HTR-8/SVneo (cell line): ENCODE data around the gene APCDD1L.

Experiments
- DNase-seq: peaks from one replicate; pipeline ENCODE4 v3.0.0; 2011; ENCODE audit warnings: low spot score, mixed read lengths; ENCODE audit not compliant: insufficient read length
- FAIRE-seq: peaks from 2 replicates; lab custom pipeline; 2011; peaks lifted over from hg19 to GRCh38; lab: Jason Lieb, UNC

APCDD1L gene

DNA sequence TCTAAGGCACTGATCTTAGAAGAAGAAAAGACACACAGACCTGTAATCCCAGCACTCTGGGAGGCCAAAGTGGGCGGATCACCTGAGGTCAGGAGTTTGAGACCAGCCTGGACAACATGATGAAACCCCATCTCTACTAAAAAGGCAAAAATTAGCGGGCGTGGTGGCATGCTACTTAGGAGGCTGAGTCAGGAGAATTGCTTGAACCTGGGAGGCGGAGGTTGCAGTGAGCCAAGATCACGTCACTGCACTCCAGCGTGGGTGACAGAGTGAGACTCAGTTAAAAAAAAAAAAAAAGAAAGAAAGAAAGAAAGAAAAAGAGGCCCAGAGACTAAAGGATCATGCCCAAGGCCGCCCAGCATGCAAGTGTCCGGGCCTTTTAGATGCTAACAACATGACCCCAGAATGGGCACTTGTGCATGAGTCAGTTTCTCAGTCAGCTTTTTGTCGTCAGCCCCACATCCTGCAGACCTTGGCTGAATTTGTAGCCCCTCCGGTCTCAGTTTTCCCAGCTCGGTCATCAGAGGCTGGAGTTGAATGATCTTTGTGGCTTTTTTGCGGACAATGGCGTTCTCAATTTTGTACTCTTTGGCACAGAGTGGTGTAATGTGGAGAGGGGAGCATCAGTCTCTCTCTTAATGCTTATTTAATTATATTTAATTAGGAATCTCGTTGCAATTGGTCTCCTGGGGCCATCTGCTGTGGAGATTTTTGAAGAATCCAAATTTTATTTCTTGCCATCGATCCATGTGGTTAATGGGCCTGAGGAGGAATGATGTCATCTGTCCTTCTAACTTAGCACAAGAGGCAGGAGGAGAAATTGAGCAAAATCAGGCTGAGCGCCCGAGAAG, 30.6 kb upstream of the APCDD1L start:
- FAIRE-seq (no peak), DNase-seq (no peak)

DNA sequence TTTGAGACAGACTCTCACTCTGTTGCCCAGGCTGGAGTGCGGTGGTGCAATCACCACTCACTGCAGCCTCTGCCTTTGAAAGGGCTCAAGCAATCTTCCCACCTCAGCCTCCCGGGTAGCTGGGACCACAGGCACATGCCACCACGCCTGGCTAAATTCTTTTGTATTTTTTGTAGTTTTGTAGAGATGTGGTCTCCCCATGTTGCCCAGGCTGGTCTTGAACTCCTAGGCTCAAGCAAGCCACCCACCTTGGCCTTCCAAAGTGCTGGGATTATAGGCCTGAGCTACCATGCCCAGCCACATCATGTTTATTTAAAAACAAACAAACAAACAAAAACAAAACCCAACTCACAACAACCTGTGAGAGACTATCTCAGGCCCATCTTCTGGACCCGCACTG, 29.7 kb upstream of the APCDD1L start:
- DNase-seq = no peak
- FAIRE-seq = peak; percentile 28

DNA sequence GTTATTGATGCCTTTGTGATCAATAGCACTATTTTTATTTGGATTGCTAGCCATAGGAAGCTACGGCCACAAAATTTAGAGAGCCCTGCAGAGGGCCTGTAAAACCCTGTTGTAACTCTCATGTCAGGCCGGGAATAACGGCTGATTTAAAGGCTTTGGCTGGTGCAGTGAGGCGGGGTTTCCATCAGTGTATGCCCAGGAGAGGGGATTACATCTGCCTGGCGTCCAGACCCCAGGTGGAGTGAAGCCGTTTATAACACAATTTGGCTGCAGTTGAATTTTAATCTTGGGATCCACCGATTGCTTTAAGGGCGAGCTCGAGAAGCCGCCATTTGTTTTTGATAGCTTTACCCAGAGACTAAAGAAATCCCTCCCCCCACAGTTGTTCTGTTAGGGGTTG, 29.1 kb upstream of the APCDD1L start:
- DNase-seq (no peak), FAIRE-seq (peak; percentile 16)

DNA sequence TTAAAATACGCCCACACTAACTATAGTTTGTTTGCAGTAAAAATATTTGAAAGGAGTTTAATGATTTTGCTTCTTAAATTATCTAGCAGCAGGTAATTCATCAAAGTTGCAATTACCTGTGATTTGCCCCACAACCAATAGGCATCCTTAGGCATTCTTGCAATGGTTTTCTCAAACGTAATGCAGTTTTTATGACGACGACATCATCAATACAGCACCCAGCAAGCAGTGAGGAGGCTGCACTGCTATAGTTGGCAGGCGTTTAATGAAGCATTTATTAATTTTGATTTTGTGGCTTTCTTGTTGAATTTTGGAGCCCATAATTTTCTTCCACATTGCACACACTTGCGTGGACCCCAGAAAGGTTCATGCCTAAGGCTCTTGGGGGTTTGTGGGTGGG, 28.1 kb upstream of the APCDD1L start:
- DNase-seq (no peak), FAIRE-seq (no peak)

DNA sequence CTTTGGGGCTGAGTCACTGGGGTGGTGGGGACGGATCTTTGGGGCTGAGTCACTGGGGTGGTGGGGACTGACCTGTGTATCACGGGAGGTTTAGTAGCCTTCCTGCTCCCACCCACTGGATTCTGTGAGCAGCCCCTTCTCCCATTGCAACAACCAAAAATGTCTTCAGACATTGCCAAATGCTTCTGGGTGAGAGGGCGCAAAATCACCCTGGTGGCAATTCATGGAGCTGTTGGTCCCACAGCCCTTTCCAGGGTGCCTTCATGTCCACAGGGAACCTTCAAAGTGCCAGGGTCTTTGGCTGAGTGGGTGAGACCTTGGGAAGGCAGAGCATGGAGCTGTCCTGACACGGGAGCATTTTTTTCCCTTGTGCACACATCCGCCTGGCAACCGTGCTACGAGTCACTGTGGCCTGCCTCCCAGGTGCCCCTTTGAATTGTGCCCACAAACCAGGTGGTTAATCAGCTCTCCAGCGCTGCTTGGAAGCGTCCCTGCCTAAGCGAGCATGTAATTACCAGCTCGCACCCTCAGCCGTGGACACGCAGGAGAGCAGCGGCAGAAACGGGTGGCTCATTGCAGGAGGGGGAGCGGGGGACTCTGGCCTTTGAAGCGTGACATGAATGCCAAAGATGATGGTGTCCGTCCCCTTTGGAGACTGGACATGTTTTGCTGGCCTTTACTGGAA, 27.4 kb upstream of the APCDD1L start:
- FAIRE-seq = no peak
- DNase-seq = peak; percentile 74

DNA sequence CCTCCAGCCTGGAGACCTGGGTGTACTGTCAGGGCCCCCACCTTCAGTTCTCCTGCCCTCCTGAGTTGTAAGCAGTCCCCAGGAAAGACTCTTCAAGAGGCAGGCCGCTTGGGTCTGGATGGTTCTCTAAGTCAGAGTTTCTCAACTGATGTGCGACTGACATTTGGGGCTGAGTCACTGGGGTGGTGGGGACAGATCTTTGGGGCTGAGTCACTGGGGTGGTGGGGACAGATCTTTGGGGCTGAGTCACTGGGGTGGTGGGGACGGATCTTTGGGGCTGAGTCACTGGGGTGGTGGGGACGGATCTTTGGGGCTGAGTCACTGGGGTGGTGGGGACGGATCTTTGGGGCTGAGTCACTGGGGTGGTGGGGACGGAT, 26.8 kb upstream of the APCDD1L start:
- peak; percentile 98 for FAIRE-seq

DNA sequence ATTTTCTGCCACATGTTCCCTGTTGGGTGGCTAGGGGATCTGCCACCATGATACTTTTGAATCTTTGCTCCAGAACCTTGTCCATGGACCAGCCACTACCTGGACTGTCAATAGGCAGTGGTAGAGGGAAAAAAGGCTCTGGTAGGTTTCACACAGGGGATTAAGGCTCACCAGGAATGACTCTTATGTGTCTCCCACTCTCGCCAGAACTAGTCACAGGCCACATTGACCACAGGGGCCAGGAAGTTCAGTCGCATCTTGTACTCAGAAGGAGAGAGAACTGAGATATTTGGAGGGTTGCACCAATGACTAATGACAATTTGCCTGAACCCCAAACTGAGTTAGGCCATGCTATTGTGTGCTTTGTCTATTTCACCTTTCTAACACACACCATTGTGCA, 23.6 kb upstream of the APCDD1L start:
- DNase-seq (no peak), FAIRE-seq (peak; percentile 98)

More for the DNA sequence above, 26.8 kb upstream of the APCDD1L start:
- DNase-seq = peak; percentile 67

DNA sequence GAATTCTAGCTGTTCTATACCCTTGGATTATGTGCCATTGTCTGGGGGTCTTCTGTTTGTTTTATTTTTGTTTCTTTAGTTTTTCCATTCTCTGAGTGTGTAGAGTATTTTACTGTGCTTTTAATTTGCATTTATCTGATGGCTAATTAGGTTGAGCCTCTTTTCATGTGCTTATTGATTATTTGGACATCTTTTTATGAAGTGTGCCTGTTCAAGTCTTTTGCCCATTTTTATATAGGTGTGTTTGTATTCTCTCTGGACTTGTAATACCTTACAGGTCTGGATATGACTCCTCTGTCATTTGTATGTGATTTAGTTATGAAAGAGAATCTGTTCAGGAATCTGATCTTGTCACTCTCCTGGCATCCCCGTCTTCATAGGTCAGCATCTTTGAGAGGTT, 22.6 kb upstream of the APCDD1L start:
- no peak for DNase-seq
- peak; percentile 86 for FAIRE-seq

DNA sequence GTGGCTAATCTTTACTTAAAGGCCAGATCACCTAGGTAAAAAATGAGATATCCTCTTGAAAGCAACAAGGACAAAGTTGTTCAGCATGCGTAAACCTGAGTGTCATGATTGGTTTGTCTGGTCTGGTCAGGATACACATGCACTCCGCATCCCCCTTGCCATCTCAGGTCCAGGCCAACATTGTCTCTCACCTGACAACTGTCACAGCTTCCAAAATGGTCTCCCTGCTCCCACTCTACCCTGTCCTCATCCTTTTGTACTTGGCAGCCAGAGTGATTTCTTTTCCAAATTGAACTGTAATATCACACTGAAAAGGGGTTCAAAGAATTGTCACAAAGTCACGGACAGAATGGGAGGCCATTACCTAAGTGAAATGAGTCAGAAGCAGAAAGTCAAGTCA, 21.1 kb upstream of the APCDD1L start:
- FAIRE-seq (peak; percentile 91), DNase-seq (no peak)

DNA sequence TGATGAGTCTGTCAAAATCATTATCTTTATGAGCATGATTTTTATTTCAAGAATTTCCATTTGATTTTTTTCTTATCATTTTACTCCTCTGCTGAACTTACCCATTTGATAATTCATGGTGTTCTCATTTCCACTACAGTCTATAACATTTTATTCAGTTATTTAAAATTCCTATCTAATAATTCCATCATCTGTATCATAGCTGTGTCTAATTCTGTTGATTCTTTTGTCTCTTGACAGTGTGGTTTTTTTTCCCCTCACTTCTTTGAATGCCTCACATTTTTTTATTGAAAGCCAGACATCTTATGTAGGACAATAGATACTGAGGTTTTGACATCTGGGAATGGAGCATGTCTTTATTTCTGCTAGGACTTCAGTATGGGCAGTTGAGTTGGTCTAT, 16.5 kb upstream of the APCDD1L start:
- DNase-seq (no peak), FAIRE-seq (no peak)

DNA sequence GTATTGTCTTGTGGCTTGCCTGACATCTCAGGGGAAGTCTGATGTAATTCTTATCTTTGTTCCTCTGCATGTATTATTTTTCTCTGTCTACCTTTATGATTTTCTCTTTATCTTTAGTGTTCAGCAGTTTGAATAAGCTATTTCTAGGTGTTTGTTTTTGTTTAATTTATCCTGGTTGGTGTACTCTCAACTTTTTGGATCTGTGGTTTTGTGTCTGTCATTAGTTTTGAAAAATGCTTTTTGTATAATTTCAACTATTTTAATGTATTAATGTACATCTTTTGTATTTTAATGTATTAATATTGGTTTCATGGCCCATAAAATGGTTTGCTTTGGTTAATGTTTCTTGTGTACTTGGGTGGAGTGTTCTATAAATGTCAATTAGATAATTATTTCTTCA, 15.9 kb upstream of the APCDD1L start:
- DNase-seq (no peak), FAIRE-seq (no peak)

DNA sequence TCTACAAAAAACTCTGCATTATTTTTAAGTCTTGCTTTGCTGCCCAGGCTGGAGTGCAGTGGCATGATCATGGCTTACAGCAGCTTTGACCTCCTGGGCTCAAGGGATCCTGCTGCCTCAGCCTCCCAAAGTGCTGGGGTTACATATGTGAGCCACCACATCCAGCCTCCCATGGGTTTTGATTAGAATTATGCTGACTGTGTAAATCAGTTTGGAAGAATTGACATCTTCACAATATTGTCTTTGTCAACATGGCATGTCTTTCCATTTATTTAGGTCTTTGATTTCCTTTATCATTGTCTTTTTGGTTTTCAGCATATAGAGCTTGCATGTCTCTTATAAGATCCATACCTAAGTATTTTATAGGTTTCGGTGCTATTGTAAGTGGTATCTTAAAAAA, 13.2 kb upstream of the APCDD1L start:
- FAIRE-seq = peak; percentile 78
- no peak for DNase-seq

DNA sequence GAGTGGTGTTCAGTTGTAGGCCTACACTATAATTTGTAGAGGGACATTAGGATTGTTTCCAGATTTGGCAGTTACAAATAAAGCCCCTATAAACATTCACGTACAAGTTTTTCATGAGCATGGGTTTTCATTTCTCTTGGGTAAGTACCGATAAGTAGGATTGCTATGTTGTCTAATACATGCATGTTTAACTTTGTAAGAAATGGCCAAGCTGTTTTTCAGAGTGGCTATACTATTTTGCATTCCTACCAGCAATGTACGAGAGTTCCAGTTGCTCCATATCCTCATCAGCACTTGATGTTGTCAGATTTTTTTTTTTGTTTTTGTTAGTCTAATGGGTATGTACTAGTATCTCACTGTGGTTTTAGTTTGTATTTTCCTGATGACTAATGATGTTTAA, 11.2 kb upstream of the APCDD1L start:
- no peak for DNase-seq
- FAIRE-seq = peak; percentile 95

DNA sequence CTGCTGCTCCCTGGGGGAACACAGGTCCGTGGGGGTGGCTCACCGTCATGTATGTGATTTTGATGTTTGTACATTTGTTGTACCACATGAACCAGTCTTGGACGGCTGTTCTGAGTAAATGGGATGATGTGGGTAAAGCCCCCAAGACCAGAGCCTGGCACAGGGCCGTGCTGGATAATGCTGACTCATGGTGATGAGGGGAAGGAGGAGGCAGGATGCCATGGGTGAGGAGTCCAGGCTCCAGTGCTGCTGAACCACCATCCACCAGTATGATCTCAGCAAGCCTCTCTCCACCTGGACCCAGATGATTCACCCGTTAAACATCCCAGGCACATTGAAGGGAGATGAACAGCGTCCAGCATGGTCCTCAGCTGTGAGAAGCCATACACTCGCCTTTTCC, 9.6 kb upstream of the APCDD1L start:
- FAIRE-seq = peak; percentile 100
- peak; percentile 88 for DNase-seq

DNA sequence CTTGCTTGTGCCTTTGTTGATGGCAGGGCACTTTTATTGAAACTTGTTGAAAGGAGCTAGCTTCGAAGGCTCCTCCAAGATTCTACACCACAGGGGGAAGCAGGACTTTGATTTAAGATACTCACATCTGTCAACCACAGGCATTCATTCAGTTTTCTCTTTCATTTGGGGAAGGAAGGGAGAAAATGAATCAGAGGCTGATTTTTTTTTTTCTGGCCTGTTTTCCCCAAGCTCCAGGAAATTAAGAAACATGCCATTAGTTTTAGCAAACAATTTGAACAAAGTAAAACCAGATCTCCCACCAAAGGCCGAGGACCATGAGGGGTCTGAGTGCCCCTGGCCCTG, 8.7 kb upstream of the APCDD1L start:
- FAIRE-seq = no peak

DNA sequence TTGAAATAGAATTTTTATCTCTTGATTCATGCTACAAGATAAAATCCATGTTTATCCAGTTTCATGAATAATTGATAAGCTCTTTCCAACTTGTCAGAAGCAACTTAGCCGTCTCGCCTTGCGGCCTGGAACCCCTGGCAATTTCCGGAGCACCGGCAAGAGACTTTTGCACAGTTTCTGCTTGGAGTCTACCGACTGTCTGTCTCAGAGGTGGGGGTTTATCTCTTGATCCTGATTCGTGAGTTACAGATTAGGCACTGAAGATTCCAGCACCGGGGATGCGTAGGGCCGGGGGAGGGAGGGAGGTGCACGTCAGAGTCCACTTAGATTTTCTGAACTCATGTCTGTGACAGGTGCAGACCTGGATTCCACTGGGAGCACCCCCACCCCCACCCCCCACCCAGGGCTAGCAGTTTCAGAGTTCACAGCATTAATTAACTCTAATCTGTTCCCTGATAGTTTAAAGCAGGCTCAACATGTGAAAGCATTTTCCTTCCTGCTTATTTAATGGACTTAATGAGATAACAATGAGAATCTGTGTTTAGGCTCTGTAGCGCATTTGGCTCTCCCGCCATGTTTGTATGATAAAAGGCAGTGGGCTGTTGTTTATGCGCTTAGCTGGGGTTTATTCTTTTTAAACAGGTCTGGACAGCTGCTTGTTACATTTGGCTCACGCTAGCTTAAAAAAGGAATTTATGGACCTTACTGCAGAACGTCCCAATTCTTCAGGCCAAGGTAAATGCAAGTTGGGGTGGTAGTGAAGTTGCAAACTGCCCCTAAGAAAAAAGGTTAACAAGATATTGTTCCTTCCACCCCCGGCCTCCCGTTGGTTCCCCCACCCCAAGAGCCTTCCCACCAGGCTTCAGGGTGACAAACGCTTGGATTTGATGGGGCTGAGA, 8.1 kb upstream of the APCDD1L start:
- DNase-seq (no peak), FAIRE-seq (no peak)

More for the DNA sequence above, 8.7 kb upstream of the APCDD1L start:
- DNase-seq = no peak

DNA sequence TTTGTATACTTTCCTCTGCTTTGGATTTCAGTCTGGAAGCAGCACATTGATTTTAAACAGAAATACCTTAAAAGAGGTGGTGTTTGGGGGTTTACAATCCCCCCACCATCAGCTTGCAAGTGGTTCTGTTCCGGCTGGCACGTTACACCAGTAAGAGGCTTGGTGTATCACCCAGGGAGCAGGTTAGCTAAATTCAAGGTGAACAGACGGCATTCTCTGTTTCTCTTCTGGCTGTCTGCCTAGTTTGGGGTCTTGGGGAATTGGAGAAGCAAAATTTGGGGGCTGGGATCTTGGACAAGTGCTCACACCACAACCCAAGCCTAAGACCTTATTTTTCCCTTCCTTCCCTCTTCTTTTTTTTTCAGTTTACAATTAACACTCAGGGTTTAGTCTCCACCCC, 7.5 kb upstream of the APCDD1L start:
- DNase-seq (no peak), FAIRE-seq (peak; percentile 82)

DNA sequence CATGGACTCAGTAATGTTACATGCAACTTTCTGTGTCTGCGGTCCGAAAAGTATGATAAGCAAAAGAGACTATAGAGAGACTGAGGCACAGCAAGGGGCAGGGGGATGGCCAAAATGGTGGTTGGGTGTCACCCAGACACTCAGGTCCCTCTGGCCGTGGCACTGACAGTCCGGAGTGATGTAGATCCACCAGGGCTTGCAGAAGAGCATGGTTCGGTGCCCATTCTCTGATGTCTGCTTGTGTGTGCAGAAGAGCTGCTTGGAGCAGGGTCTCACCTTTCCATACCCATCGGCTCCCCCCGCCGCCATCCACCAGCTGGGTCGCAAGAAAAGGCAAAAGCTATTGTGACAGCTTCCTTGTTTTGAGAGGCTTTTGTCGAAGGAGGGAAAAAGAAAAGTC, 6.6 kb upstream of the APCDD1L start:
- FAIRE-seq = no peak
- no peak for DNase-seq

DNA sequence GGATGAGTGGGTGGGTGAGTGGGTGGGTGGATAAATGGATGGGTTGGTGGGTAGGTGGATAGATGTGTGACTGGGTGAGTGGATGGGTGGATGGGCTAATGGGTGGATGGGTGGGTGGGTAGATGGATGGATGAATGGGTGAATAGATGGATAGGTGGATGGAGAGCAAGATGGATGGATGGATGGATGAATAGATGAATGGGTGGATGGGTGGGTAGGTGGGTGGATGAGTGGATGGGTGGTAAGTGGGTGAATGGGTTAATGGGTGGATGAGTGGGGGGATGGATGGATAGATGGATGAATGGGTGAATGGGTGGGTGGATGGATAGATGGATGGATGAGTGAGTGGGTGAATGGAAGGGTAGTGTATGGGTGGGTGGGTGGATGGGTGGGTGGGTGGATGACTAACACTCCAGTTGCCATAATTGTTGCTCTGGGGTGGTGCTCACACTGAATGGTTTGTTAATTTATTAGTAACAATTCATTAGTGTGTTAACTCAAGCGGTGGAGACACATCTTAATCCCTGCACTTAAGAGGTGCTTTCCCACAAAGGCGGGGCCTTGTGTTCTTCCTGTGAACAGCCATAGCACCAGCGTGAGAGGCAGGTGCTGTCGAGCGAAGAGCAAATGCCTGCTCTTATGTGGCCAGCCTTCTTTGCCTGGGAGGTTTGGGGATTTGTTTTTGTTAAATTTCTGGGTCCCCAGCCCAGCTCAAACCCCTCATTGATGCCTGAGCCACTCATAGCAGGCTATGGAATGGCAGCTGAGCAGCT, 4.9 kb upstream of the APCDD1L start:
- DNase-seq (no peak), FAIRE-seq (peak; percentile 97)
